NCI-H2107 treated with DMSO at 0.1 percent for 48 hours (cell line): ENCODE measurements around the gene PID1.

Experiments used
- DNase-seq: peaks from one replicate; lab custom pipeline; 2025; ENCODE audit not compliant: unreplicated experiment; lab: John Stamatoyannopoulos, UW

Gene PID1

DNA sequence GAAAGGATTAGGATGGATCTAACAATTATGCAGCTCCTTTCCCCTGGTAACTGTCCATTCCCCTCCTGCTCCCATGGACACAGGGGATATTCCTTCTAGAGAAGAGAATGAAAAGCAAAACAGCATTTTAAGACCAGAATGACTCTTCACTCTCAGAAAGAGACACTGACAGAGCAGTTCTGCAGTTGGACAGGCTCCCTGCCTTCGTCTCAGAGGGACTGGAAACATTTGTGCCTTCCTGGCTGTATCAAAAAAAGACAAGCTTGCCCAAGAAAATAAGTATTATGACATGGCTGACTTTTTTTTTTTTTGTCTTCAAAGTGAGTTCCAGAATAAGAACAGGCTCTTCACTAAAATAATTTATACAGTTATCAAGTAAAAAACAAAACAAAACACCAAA lies 9.5 kb downstream of the PID1 start:
- DNase-seq = no peak

DNA sequence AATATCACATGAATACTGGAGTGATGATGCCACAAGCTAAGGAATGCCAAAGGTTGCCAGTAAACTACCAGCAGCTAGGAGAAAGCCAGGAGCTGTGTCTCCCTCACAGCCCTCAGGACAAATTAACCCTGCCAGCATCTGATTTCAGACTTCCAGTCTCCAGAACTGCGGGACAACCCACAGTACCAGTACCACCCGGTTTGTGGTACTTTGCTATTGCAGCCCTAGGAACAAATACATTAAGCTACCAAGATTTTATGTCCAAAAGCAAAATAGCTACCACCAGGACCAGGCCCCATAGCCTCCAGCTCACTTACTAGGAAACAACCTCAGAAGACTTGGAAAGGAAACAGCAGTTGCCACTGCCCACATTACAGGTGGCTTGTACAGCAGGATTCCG lies 10.0 kb downstream of the PID1 start:
- DNase-seq = no peak

DNA sequence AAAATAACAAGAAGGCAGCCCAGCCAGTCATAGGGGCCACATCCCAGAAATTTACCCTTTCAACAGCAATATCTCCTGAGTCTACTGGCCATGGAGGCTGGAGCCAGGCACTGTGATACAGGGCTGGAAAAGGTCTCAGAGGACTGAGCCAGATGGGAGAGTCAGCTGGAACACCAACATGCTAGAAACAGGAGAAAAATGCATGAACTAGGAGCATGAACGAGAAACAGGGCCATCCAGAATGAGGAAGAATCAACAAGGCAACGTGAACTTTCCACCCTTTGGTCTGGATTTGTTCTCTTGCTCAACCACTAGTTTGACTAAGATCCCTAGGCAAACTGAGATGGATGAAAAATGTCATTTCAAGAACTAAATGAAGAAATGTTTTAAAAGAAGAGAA lies 13.1 kb downstream of the PID1 start:
- DNase-seq = no peak

DNA sequence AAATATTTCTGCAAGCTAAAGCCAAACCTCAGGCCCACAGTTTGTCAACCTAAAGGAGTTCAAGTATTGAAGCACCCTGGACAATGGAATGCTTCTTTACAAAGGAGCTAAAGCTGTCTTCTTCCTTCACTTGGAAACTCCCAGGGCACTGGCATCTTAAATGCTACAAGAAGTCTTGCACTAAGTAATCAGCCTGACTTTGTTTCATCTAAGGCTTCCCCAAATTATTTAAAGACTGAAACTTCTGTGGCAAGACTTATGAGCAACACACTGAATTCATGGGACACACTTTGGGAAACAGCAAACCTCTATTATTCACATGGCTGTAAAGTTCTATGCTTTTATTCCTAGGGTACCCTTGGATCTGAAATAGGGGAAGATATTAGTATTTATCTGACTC lies 14.7 kb downstream of the PID1 start:
- no peak for DNase-seq

DNA sequence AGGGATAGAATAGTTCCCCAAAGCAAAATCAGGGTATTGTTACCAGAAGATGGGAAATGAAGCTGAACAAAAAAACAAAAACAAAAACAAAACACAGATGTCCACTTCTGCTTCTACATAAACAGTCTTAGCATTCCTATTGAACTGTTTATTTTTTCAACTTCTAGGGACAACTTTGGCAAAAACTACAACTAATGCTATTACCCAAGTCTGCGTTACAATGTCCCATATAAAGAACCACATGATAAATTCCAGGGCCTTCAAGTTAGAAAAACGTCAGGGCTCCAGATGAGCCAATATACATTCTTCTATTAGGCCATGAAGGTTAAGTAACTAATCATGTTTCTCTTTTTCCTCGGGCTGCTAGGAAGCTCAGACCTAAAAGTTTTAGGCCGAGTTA lies 16.9 kb downstream of the PID1 start:
- no peak for DNase-seq

DNA sequence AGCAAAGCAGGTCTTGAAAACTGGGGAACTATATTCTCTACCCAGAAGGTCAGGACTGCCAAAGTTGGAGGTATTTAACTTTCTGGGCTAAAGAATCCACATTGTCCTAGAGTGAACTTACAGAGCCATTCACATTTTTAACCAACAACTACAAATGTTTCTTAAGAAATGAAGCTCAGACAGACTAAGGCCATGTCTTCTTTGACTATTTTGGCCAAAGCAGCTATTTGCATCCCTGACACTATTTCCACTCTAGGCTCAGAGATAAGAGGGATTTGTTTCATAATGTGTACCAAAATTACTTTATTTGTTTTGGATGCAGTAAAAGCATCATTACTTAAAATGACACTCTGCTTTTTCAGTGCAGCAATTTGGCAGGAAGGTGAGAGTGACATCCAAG lies 18.1 kb downstream of the PID1 start:
- no peak for DNase-seq

DNA sequence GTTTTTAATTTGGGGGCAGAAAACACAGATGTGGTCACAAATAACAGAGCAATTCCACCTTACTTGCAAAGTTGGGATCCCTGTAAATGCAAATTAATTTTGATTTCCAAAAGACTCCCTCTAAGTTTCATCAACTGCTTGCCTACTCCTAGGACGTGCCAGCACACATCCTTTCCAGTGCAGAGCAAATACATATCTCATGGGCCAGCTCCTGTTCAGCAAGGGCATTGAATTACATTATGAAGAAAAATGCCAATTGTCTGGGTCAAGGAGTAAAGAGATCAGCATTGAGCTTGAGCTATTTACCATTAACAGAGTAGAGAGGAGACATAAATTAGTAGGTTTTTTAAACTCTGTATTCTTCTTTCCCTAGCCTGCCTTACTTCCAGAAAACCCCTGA lies 18.8 kb downstream of the PID1 start:
- no peak for DNase-seq

DNA sequence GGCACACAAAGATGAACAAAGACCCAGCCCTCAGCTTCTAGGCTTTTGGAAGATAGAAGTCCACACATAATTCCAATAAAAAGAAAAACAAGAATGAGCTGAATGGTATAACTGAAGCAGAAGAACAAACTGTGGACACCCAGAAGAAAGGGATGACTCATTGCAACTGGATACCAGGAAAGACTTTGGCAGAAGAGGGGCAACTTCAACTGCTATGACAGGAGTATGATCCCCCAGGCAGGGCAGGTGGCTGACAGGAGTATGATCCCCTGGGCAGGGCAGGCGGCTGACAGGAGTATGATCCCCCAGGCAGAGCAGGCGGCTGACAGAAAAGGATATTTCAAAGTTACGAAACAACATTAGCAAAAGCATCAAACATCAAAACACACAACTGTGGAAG lies 21.6 kb downstream of the PID1 start:
- DNase-seq = no peak

DNA sequence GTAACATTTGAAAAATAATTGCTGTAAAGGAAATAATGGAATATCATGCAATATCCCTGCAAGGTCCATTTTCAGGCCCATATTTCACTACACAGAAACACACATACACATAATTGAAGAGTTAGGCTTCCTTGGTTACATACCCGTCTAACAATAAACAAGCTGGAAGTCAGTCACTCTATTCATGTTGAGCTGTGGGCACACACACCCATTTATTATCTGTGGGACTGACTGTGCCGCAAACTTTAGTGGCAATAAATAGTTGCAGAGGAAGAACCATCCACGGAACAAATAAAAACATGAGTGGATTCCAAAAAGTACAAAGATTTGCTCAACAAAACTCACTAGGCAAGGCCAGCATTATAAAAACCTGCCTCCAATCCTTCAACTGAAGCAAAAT lies 24.8 kb downstream of the PID1 start:
- no peak for DNase-seq

DNA sequence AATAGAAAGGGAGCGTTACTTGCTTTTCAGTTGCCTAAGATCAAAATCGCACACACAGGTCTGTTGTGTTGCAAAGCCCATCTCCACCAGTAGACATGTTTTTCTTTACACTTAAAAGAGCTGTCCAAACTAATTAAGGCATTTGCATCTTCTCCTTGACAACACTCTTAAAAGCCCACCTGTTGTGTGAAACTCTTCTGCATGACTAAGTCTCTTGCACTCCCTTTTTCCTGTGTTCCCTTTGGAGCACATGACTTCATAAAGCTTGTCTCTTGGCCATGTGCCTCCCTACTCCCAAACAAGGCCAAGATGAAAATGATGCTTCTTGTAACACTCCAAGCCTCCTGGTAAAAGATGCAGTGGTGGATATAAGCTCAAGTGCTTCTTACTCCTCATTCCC lies 26.1 kb downstream of the PID1 start:
- no peak for DNase-seq

DNA sequence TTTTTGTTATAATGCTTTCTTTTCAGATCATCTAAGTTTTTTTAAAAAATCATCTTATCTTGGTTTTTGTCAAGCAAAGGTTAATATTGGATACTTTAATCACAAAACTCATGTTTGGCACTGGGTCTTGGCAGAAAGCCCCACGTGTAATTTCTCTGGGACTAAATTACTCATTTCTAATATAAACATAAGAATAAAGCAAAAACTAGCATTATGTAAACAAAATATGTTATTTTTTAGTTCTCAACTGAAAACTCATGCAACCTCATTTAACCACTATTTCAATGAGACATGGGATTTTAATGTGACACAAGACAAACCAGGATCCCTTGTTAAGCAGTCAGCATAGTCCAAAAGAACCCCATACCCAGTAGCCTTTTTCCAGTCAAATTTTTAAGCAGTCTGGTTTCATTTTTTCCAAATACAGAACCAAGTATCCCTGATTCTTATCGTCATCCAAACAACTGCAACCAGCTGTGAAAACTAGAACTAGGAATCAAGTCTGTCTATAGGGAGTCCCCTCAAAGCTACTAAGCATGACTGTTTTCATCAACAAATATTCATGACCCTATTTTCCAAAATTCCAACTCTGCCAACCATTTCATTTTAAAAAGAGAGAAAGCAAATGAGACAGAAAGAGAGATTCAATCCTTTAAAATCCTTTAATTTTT lies 27.1 kb downstream of the PID1 start:
- DNase-seq = no peak

DNA sequence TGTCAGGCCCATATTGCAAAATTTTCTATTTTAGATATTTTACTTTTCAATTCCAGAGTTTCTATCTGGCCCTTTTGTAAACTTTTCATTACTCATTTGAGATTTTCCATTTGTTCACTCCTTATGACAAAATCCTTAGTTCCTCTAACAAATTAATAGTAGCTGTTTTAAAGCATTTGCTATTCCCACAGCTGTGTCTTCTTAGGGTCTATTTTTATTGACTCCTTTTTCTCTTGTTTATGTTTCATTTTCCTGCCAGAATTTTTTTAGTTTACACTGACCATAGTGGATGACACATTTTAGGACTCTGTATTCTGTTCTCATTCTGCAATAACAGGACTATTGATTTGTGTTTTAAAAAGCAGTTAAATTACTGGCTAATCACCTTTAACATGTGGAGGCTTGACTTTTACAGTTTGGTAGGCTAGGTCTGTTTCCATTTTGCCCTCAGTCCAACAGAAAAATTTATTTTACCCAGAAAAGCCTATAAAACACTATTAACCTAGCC lies 30.0 kb downstream of the PID1 start:
- no peak for DNase-seq

DNA sequence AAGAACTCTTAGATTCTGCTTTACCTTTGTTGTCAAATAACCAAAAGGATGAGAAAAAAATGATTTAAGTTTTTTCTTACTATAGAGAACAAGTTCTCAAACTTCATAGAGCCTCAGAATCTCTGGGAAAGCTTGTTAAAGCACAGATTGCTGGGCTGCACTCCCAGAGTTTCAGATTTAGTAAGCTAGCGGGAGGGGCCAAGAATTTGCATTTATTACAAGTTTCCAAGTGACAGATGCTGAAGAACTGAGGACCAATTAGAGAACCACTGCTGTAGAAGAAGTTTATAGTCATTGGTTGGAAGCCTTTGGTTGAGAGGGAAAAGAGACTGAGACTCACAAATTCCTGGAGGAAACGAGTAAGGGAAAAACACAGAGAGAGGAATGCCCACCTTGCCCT lies 32.1 kb downstream of the PID1 start:
- DNase-seq = no peak

DNA sequence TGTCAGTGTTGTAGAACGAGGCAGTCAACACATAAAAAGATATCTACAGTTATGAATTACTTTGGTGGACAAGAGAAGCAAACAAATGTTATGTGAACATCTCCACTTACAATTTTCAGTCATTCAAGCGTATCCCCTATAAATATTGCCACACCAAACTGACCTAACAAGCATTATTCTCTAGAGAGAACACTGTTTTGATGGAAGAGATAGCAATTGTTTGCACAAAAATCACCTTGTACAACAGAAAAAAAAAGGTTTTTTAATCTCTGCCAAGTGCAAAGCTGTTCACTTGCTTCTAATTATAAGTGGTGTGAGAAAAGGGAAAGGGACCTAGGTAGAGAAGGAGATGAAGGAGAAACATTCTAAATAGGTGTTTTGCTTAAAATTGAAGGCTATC lies 33.8 kb downstream of the PID1 start:
- no peak for DNase-seq

DNA sequence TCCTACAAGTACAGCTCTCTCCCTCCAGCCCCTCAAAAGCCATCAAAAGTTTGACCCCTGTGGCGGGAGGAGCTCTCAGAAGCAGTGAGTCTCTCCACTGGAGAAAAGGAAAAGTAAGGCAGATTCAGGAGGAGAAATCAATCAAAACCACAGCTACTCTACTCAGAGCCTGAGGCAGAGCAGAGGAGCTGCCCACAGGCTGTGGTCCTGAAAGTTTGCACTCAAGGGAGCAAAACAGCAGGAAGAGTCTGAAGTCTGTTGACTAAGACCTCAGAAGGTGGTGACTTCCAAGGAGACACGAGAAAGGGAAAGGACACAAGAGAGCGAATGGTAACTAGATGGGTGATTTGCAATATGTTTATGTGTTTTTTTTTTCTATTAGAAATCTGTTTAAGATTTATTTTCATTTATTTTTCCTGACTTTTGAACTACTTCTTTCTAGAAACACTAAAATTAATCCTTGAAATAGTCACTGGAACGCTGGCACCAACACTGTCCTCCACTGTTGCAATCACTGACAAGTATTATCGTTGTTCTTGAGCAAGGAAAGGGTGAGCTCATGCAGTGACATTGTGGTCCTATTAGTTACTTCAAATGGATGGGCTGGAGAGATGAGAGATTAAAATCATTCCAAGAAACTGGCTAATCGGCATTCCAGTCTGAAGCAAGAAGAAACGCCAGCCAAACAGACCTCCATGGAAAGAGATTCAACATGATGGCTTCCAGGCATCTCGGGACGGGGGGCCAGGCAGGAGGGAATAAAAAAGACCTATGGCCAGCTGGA lies 35.8 kb downstream of the PID1 start:
- DNase-seq = no peak

DNA sequence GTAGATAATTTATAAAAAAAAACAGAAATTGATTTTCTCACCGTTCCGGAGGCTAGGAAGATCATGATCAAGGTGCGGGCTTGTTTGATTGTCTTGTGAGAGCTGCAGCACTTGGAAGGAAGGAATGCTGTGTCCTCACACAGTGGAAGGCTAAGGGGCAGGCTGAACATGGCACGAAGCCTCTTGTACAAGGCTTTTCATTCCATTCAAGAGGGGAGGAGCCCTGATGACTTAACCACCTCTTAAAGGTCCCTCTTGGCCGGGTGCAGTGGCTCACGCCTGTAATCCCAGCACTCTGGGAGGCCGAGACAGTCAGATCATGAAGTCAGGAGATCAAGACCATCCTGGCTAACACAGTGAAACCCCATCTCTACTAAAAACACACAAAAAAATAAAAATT lies 39.2 kb downstream of the PID1 start:
- DNase-seq = no peak

DNA sequence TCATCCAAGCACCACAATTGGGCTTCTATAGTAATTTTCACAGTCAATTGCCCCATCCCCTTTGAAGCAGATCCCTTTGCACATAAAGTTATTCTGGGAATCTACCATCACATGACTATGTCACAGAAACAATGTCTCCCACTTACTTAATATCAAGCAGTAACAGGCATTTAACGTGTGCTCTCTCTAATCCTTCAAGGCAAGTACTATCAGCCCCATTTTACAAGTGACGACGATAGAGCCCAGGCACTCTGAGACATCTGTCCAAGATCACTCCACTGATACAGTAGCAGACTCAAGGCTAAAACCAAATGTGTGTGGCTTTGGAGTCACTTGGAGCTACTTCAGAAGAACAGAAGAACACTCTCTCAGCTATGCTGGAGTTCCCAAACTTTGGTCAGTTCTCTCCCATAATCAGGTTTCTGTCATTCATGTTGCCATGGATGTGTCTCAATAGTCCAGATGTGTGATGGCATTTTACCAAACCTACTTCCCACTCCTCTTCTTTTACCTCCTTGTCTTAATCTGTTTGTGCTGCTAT lies 39.7 kb downstream of the PID1 start:
- DNase-seq = no peak

DNA sequence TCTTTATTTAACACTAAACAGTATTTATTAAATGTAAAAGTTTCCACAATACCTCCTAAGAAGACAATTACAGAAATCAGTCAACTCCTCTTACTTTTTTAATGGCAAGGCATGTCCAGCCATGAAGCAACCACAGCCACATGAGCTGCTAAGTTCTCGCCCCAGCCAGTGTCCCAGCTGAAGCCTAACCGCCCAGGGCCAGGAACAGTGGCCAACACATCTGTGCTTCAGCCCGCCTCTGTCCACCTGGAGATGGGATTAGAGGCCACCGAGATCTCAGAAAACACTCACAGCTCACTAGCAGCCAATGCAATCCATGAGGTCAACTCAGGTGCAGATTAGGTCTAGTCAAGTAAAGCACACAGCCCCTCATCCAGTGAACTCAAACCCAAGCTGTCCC lies 40.2 kb downstream of the PID1 start:
- DNase-seq = no peak

DNA sequence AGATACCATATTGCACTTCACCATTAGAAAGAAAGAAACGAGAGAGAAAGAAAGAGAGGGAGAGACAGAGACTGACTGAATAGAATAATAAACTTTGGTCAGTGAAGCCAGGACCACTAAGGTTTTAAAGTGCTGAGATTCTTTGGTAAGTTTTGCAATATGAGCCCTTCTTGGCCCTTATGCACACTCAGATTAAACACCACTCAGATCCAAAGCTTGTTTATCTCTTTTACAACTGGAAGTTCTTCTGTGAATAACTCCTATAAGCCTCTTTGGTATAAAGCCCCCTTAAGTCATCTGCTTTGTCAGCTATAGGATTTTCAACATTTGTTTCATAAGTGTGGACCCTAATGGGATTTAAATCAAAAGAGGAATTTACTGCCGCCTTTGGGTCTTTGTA lies 40.8 kb downstream of the PID1 start:
- DNase-seq = no peak

DNA sequence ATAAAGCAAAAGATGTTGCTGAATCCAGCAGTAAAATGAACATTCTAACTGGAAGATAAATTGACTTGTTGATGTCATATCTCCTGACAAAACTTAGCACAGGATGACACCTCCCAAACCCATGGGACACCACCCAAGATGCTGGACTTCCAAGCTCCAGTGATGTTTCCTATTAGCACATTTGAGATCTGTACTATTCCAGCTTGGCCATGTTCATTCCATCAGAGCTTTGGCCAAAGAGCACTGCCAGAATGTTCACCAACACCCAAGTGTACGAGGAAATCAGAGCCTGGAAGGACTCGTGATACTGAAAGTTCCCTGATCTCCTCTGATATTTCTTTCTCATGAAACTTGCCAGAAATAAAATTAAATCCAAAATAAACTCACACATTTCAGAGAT lies 44.7 kb downstream of the PID1 start:
- no peak for DNase-seq

DNA sequence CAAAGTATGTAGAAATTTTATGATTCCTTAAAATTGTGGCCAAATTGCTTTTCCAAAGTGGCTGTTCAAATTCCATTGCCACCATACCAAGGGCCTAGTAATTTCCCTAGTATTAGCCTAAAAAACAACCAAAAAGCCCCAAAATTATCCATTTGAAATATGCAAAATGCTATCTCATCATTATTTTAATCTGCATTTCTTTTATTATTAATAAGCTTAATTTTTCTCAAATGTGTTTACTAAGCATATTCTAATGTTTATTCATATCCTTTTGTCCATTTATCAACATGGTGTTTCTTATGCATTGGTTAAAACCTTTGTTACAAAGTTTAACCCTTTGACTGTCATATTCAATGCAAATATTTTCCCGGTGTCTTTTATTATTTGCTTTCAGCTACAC lies 48.0 kb downstream of the PID1 start:
- no peak for DNase-seq

DNA sequence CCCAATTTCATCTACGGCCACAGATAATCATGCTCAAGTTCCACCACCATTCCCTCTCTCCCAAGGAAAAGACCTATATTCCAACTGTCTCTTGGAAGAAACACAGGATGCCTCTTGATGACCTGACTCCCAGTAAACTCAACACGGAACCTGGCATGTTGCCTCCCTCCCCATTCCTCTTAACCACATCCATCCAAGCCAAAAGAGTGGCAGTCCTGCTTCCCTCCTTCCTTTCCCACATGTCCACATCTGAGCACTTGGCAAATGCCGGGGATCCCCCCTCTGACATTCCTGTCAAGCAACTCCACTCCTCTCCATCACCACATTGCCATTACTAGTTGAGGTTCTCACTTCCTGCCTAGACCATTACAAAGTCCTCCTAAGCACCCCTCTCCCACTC lies 49.4 kb downstream of the PID1 start:
- DNase-seq = no peak

DNA sequence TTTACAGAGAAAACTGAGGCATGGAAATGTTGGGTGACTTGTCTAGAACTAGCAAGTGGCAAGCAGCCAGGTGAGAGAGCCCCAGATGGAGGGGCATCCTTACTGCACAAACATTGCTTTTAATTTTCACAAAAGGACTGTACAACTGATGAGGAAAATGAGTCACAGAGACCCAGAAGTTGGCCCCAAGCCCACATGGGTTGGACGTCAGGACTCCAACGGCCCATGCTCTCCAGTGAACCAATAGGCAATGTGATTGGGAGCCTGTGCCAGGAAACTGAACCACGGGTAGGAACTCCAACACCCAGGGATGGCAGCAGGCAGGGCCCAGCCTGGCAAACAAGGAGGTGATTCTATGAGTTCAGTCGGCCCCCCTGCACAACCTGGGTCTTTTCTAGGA lies 50.8 kb downstream of the PID1 start:
- no peak for DNase-seq
